Breast epithelium (tissue), 4 donors: ENCODE data around the gene PIGU. TPM values are rescaled to one million over a fixed set of nuclear protein-coding genes. Genes with fewer than 3 reads are reported as not detected.
"Not testable (repeated sequence)": the region's sequence is repeated elsewhere in the genome, so short reads cannot be mapped to it uniquely, and the experiment has no call there.

Experiments used
- DNase-seq, 2 donors: peaks; one replicate each; pipeline ENCODE4 v3.0.0-alpha.2; 2019; ENCODE audit warnings: low spot score in 2 of 2
- H3K27ac ChIP-seq, 2 donors: fragments of 200-600 bp; sonication (generic) in 1 of 2; one replicate each; pipeline ENCODE4 v1.5.1; 2016 to 2019; ENCODE audit warnings: mild to moderate bottlenecking in 1 of 2
- H3K27me3 ChIP-seq, 2 donors: fragments of 200-600 bp; sonication (generic) in 1 of 2; one replicate each; pipeline versions ENCODE4 v1.5.1 to v1.6.0; 2017 to 2019; ENCODE audit warnings: control low read depth in 1 of 2, mild to moderate bottlenecking in 1 of 2
- H3K36me3 ChIP-seq: fragments of 200-600 bp; one replicate; pipeline ENCODE4 v1.5.1; 2019
- H3K4me1 ChIP-seq, 2 donors: fragments of 200-600 bp; sonication (generic); one replicate each; pipeline ENCODE4 v1.5.1; 2016 to 2019; ENCODE audit warnings: control low read depth in 1 of 2
- H3K4me3 ChIP-seq, 3 donors: fragments of 200-600 bp; sonication (generic); 1 replicate in 2 of 3; 2 replicates in 1 of 3; pipeline ENCODE4 v1.5.1; 2016 to 2019; ENCODE audit warnings: mild to moderate bottlenecking in 3 of 3, moderate library complexity in 2 of 3
- H3K9me3 ChIP-seq, 2 donors: fragments of 200-600 bp; sonication (generic) in 1 of 2; one replicate each; pipeline ENCODE4 v1.5.1; 2016 to 2019; ENCODE audit warnings: control low read depth in 1 of 2
- CTCF ChIP-seq, 3 donors: fragments of 450-650 bp; IDR thresholded peaks; one replicate each; pipeline ENCODE4 v1.5.1; 2016 to 2017; ENCODE audit warnings: antibody characterized with exemption in 3 of 3, mild to moderate bottlenecking in 3 of 3, moderate library complexity in 3 of 3
- POLR2A ChIP-seq: fragments of 450-650 bp; IDR thresholded peaks from one replicate; pipeline ENCODE4 v1.6.1; 2016; ENCODE audit warnings: antibody characterized with exemption, mild to moderate bottlenecking, moderate library complexity
- POLR2AphosphoS5 ChIP-seq, 3 donors: sonication (generic); formaldehyde crosslinking; IDR thresholded peaks; one replicate each; pipeline ENCODE4 v1.6.1; 2017; ENCODE audit warnings: antibody characterized with exemption in 3 of 3
- intact Hi-C: fragments of 100-400 bp; cut with DNase I; formaldehyde crosslinking; loops from one replicate; pipeline ENCODE4 v1.15.1; 2023; ENCODE audit warnings: low total_unique reads
- total RNA-seq, 3 donors: library from RNA; depleted of rRNA; stranded (reverse); fragments of >200 nt; gene quantifications; one replicate each; pipeline ENCODE4 v1.1.0, GENCODE V29; 2016

PIGU gene
- total RNA-seq, 3 donors from 2014 or later: 7.4 to 16.1 (median 15.8) TPM

DNA sequence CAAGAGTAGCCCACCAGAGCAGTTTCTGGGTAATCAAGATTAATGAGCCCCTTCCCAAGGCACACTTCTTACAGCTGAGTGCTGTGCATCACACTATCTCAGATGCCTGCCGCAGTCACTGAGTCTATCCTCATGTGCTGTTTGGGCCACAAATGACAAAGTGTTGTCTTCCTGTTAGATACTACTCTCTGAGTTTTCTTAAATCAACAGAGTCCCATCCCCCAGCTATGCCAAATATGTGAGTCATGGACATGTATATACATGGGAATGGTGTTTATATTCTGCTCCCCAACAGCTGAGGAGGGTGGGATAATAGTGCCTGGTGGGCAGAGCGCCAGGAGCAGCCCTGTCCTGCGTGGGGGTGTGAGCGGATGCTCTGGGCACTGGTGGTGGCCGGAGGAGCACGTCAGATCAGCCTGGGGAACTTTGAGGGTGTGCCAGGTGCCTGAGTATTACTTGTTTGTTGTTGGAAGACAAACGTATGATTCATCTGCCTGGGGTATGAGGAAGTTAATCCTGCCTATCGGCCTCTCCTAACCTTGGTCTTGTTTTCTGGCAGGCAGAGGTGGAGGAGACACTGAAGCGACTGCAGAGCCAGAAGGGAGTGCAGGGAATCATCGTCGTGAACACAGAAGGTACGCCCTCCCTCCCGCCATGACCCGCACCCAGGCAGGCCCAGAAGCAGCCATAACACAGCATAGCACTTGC, 151.0 kb downstream of the PIGU start:
- Histone ChIP-seq H3K4me3 (peak overlapping the region in 1 of 3 donors; percentile 41), H3K27ac (peak overlapping the region; percentile 94 to 96), H3K27me3 (no peaks in the 10 kb centered on the region), H3K9me3 (no peaks in the 10 kb centered on the region), H3K4me1 (peaks cover 8 to 37% of the 10 kb centered on the region in 2 donors), H3K36me3 (no peaks in the 10 kb centered on the region)
- TF ChIP-seq CTCF (IDR thresholded peaks at IDR 0.05) (no peak), POLR2AphosphoS5 (IDR thresholded peaks at IDR 0.05) (peak; percentile 69 to 77 (median 70))
- peak; percentile 92 to 95 for DNase-seq
- intact Hi-C loops: no loop called here

- no peaks in the 10 kb centered on the region for H3K27me3 ChIP-seq
- peak overlapping the region; percentile 94 to 96 for H3K27ac ChIP-seq
- TF ChIP-seq CTCF (IDR thresholded peaks at IDR 0.05) (no peak), POLR2A (no peak), POLR2AphosphoS5 (IDR thresholded peaks at IDR 0.05) (no peak)
- peak overlapping the region in 1 of 3 donors; percentile 41 for H3K4me3 ChIP-seq
- no peaks in the 10 kb centered on the region for H3K36me3 ChIP-seq
- DNase-seq: no peak
- intact Hi-C loops: no loop called here
- no peaks in the 10 kb centered on the region for H3K9me3 ChIP-seq
- peaks cover 8 to 37% of the 10 kb centered on the region in 2 donors for H3K4me1 ChIP-seq
Observed at GRCh38 chr20:34525342-34525708, 151.6 kb downstream of the PIGU start.

GRCh38 chr20:34524426-34524825, 152.5 kb downstream of the PIGU start:
- H3K4me1 ChIP-seq: peaks cover 8 to 37% of the 10 kb centered on the region in 2 donors
- H3K36me3 ChIP-seq: no peaks in the 10 kb centered on the region
- no peaks in the 10 kb centered on the region for H3K9me3 ChIP-seq
- intact Hi-C loops: no loop called here
- no peaks in the 10 kb centered on the region for H3K27me3 ChIP-seq
- no peak for DNase-seq
- peak overlapping the region in 1 of 2 donors; percentile 96 for H3K27ac ChIP-seq
- no peak for TF ChIP-seq POLR2A
- no peak for TF ChIP-seq CTCF (IDR thresholded peaks at IDR 0.05)
- no peak for TF ChIP-seq POLR2AphosphoS5 (IDR thresholded peaks at IDR 0.05)
- no peak overlapping the region for H3K4me3 ChIP-seq

- H3K9me3 ChIP-seq: no peaks in the 10 kb centered on the region
- intact Hi-C loops: no loop called here
Observed at GRCh38 chr20:34522969-34523871, 153.7 kb downstream of the PIGU start.

DNA sequence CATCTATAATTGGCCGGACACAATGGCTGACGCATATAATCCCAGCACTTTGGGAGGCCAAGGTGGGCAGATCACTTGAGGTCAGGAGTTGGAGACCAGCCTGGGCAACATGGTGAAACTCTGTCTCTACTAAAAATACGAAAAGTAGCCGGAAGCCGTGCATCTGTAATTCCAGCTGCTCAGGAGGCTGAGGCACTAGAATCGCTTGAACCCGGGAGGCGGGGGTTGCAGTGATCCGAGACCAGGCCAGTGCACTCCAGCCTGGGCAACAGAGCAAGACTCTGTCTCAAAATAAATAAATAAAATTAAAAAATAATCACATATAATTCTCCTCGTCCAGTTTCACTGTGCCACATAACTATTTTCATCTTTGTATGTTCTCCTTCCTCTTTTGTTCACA, 157.1 kb downstream of the PIGU start:
- H3K36me3 ChIP-seq, H3K9me3 ChIP-seq, H3K4me3 ChIP-seq, intact Hi-C loops, DNase-seq, H3K27ac ChIP-seq, H3K27me3 ChIP-seq: not testable (repeated sequence)
- peaks cover 0 to 21% of the 10 kb centered on the region in 2 donors for H3K4me1 ChIP-seq

More at GRCh38 chr20:34522969-34523871, 153.7 kb downstream of the PIGU start:
- TF ChIP-seq CTCF (IDR thresholded peaks at IDR 0.05) (peak in 1 of 3 donors; percentile 33), POLR2AphosphoS5 (IDR thresholded peaks at IDR 0.05) (no peak)
- no peak overlapping the region for H3K4me3 ChIP-seq
- no peaks in the 10 kb centered on the region for H3K27me3 ChIP-seq
- H3K36me3 ChIP-seq: no peaks in the 10 kb centered on the region
- H3K27ac ChIP-seq: peak overlapping the region; percentile 60 to 62
- peaks cover 8 to 37% of the 10 kb centered on the region in 2 donors for H3K4me1 ChIP-seq
- no peak for DNase-seq

- H3K27ac ChIP-seq, H3K4me3 ChIP-seq, H3K36me3 ChIP-seq, DNase-seq, intact Hi-C loops, H3K9me3 ChIP-seq, H3K27me3 ChIP-seq: not testable (repeated sequence)
- H3K4me1 ChIP-seq: peaks cover 0 to 15% of the 10 kb centered on the region in 2 donors
Observed at GRCh38 chr20:34518863-34519262, 158.0 kb downstream of the PIGU start.
